22Rv1 (cell line): Measurements from ENCODE around the gene PCGF2.

ENCODE experiments used
- H3K27ac ChIP-seq: fragments of 450-650 bp; 2 replicates; pipeline ENCODE4 v1.5.1; 2017
- ZFX ChIP-seq: fragments of 450-650 bp; IDR thresholded peaks from 2 replicates; pipeline ENCODE4 v1.6.1; 2017; ENCODE audit warnings: antibody characterized with exemption, borderline replicate concordance
- TF ChIP-seq, protein P1 (sequence below): fragments of 450-650 bp; IDR thresholded peaks from 2 replicates; pipeline ENCODE4 v1.5.1; 2017; ENCODE audit warnings: mild to moderate bottlenecking

PCGF2 gene

DNA sequence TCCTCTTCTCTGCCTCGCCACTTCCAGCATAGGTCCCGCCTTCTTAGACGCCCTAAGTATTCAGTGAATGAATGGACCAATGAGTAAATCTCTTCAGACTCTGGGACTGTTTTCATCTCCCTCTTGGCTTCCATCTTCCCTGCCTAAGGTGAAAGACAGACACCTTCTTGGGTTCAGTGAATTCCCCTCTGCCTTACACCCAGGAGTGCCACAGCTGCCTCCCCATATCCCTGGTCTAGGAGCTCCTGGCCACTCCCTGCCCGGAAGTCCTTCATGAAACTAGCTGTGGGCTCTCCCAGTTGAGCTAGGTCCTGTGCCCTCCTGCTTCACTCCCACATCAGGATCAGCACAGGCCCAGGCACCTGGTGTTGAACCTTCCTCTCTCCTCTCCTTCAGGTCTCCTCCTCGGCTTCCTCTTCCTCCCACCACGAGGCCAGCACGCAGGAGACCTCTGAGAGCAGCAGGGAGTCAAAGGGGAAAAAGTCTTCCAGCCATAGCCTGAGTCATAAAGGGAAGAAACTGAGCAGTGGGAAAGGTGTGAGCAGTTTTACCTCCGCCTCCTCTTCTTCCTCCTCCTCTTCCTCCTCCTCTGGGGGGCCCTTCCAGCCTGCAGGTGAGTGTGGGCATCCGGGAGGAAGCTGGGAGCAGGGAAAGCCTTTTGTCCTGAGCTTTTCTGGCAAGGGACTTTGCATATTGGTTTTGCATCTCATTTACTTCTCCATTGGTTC lies 32.8 kb downstream of the PCGF2 start:
- TF ChIP-seq ZFX, result no peak
- TF ChIP-seq, protein P1, sequence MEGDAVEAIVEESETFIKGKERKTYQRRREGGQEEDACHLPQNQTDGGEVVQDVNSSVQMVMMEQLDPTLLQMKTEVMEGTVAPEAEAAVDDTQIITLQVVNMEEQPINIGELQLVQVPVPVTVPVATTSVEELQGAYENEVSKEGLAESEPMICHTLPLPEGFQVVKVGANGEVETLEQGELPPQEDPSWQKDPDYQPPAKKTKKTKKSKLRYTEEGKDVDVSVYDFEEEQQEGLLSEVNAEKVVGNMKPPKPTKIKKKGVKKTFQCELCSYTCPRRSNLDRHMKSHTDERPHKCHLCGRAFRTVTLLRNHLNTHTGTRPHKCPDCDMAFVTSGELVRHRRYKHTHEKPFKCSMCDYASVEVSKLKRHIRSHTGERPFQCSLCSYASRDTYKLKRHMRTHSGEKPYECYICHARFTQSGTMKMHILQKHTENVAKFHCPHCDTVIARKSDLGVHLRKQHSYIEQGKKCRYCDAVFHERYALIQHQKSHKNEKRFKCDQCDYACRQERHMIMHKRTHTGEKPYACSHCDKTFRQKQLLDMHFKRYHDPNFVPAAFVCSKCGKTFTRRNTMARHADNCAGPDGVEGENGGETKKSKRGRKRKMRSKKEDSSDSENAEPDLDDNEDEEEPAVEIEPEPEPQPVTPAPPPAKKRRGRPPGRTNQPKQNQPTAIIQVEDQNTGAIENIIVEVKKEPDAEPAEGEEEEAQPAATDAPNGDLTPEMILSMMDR, result no peak
- H3K27ac ChIP-seq, result peak overlapping the region; percentile 39; the same call in 1 of the 2 replicates

DNA sequence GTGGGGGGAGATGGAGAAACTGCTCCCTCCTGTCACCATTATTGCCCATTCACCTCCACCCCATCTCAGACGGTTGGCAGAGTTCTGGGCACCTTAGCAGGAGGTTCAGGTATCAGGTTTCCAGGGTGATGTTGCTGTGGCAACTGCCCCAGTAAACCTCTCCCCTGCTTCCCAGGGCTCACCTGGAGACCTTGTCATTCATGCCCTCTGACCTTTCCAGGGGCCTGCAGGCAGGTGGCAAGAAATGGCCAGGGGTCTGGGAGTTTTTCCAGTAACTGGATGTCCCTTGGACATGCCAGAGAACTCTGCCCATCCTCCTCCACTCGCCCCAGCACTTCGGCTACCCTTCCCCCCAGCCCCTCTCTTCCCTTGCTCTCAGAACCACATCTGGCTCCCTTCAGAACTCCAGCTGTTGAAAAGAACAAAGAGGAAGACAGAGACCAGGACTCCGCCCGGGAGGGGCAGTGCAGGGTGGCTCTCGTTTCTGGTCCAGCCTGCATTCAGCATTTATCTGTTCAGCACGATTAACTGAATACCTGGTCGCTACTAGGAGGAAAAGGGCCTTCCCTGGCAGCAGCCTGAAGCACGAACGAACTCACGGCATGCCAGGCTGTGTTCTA lies 34.6 kb downstream of the PCGF2 start:
- TF ChIP-seq, protein P1, result no peak
- no peak for TF ChIP-seq ZFX

DNA sequence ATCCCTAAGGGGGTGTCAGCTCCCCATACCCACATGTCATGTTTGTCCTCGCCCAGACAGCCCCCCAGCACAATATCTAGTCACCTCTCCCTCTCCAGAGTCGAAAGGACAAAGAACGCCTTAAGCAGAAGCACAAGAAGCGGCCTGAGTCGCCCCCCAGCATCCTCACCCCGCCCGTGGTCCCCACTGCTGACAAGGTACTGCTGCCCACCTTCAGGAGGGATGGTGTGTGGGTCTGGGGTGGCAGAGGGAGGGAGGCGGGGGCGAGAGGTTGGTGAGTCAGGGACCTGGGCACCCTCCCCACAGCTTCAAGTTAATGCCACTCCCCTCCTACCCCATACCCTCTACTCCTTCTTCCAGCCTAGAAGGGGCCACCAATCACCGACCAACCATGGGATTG lies 35.5 kb downstream of the PCGF2 start:
- TF ChIP-seq, protein P1, result no peak
- TF ChIP-seq ZFX, result no peak
- H3K27ac ChIP-seq, result no peak overlapping the region

More for the DNA sequence above, 34.6 kb downstream of the PCGF2 start:
- H3K27ac ChIP-seq, result no peak overlapping the region

DNA sequence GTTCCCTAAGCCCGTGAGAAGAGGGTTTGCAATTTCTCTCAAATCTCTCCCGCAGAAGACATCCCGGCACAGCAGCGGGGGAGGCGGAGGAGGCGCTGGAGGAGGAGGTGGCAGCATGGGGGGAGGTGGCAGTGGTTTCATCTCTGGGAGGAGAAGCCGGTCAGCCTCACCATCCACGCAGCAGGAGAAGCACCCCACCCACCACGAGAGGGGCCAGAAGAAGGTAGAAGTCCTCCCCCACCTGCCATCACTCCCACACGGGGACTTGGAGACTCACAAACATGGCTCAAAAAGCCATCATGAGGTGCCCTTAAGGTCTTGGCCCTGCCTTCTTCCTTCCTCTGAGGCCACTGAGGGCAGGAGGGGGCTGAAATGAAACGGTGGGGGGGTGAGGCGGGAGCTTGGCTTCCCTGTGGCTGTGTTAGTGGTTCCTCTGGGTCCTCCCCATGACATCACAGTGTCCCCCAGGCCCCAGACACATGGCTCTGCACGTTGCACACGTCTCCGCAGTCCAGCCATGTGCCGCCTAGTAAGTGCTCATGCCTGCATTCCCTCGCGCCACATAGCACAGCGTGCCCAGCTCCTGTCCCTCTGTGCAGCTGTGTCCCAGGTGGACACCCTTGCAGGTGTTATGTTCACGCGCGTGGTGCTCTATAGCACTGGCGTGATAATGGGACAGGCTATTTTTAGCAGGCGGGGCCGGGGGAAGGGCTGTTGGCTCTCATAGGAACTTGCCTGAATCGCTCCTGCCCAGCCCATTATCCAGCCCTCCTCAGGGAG lies 36.2 kb downstream of the PCGF2 start:
- H3K27ac ChIP-seq, result no peak overlapping the region
- TF ChIP-seq, protein P1, result no peak
- no peak for TF ChIP-seq ZFX

DNA sequence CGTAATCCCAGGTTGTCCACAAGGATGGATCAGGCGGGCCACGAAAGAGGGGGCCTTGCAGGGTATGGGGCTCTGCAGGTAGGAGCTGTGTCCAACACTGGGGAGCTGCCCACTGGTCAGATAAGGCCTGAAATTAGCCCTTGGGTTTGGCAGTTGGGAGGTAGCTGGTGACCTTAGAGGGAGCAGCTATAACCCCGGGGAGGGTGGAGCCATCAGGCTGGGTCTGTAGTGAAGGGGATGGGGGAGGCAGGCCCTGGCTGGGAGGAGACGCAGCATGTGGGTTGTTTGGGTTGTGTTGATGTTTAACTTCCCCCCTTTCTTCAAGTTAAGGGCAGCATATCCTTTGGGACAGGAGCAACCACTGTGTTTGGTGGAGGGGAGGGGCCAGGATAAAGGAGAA lies 37.2 kb downstream of the PCGF2 start:
- H3K27ac ChIP-seq, result no peak overlapping the region
- TF ChIP-seq, protein P1, result no peak
- TF ChIP-seq ZFX, result no peak

DNA sequence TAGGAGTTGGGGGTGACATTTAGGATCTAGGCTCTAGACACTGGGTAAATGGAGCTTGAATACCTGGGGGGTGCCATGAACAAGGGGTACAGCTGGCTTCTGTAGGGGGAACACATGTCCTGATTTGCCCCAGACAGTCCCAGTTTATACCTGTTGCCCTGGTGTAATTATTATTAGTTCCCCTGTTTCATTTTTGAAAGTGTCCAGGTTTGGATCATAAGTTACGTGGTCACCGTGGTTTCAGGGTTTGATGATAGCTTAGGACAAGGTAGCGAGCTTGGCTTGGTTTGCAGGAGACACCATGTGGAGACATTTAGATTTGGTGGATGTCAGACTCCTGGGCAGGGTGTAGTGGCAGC lies 37.6 kb downstream of the PCGF2 start:
- no peak for TF ChIP-seq ZFX
- TF ChIP-seq, protein P1, result no peak
- no peak overlapping the region for H3K27ac ChIP-seq
